Activated CD4-positive, alpha-beta T cell treated with anti-CD3 and anti-CD28 coated beads, Interleukin-2, amount 10 ng/mL, durations not matched to agents 7 days and 5 days (primary cell): ENCODE measurements around the gene WASL. TPM values are rescaled to one million over a fixed set of nuclear protein-coding genes. Genes with fewer than 3 reads are reported as not detected.

Source experiments
- CTCF ChIA-PET: fragments of 350-600 bp; sonication (Branson Sonifier 250); formaldehyde crosslinking; loops from one replicate; lab custom pipeline; 2021; ENCODE audit warnings: antibody characterized with exemption; lab: Charles Lee
- POLR2A ChIA-PET: fragments of 350-600 bp; sonication (Branson Sonifier 250); formaldehyde crosslinking; loops from one replicate; lab custom pipeline; 2021; ENCODE audit warnings: antibody characterized with exemption; lab: Charles Lee
- DNase-seq: peaks from one replicate; pipeline ENCODE4 v3.0.0-alpha.2; 2020
- H3K27ac Mint-ChIP-seq: one replicate; pipeline ENCODE4 v1.8.0; 2021; ENCODE audit warnings: mild to moderate bottlenecking, moderate library complexity, mixed read lengths
- H3K27me3 Mint-ChIP-seq: one replicate; pipeline ENCODE4 v1.8.0; 2021; ENCODE audit warnings: mixed read lengths
- H3K36me3 Mint-ChIP-seq: one replicate; pipeline ENCODE4 v1.8.0; 2021; ENCODE audit warnings: low read depth, mixed read lengths
- H3K4me1 Mint-ChIP-seq: one replicate; pipeline ENCODE4 v1.8.0; 2021; ENCODE audit warnings: mixed read lengths
- H3K4me3 Mint-ChIP-seq: one replicate; pipeline ENCODE4 v1.8.0; 2021; ENCODE audit warnings: mild to moderate bottlenecking, moderate library complexity, mixed read lengths
- H3K9me3 Mint-ChIP-seq: one replicate; pipeline ENCODE4 v1.8.0; 2021; ENCODE audit warnings: mixed read lengths
- total RNA-seq, 2 experiments: library from RNA; stranded (reverse); gene quantifications; one replicate each; pipeline ENCODE4 v1.2.3, GENCODE V29; 2021

Gene WASL
- total RNA-seq, 2 experiments from 2014 or later: 6.2 to 7.7 TPM

GRCh38 chr7:123757095-123757494 lies 8.3 kb upstream of the WASL start:
- peaks cover 9% of the 10 kb centered on the region for H3K4me1 Mint-ChIP-seq
- CTCF ChIA-PET: no interaction called here

GRCh38 chr7:123755338-123755737 lies 6.5 kb upstream of the WASL start:
- DNase-seq: no peak
- Mint-ChIP-seq H3K9me3 (no peaks in the 10 kb centered on the region), H3K4me1 (peaks cover 13% of the 10 kb centered on the region), H3K27me3 (peaks cover 8% of the 10 kb centered on the region), H3K27ac (no peak overlapping the region), H3K4me3 (no peak overlapping the region), H3K36me3 (no peaks in the 10 kb centered on the region)
- CTCF ChIA-PET: interaction anchor here (0.6 kb wide), 1 partner anchor 18 kb away, joined by 3 read pairs; no protein-coding TSS in a partner anchor
- POLR2A ChIA-PET: no interaction called here

More at GRCh38 chr7:123757095-123757494, 8.3 kb upstream of the WASL start:
- no peaks in the 10 kb centered on the region for H3K36me3 Mint-ChIP-seq
- no peak overlapping the region for H3K27ac Mint-ChIP-seq
- no peak for DNase-seq
- POLR2A ChIA-PET: no interaction called here
- H3K9me3 Mint-ChIP-seq: peaks cover 3% of the 10 kb centered on the region
- peaks cover 5% of the 10 kb centered on the region for H3K27me3 Mint-ChIP-seq
- no peak overlapping the region for H3K4me3 Mint-ChIP-seq

- no peak overlapping the region for H3K27ac Mint-ChIP-seq
- POLR2A ChIA-PET: no interaction called here
- CTCF ChIA-PET: no interaction called here
- no peak for DNase-seq
- no peak overlapping the region for H3K4me3 Mint-ChIP-seq
- peaks cover 6% of the 10 kb centered on the region for H3K27me3 Mint-ChIP-seq
- peaks cover 18% of the 10 kb centered on the region for H3K4me1 Mint-ChIP-seq
- no peaks in the 10 kb centered on the region for H3K36me3 Mint-ChIP-seq
- no peaks in the 10 kb centered on the region for H3K9me3 Mint-ChIP-seq
Measured at GRCh38 chr7:123754271-123754871, 5.6 kb upstream of the WASL start.

GRCh38 chr7:123752534-123752933 lies 3.7 kb upstream of the WASL start:
- H3K9me3 Mint-ChIP-seq: no peaks in the 10 kb centered on the region

GRCh38 chr7:123751821-123752220 lies 3.0 kb upstream of the WASL start:
- POLR2A ChIA-PET: no interaction called here
- CTCF ChIA-PET: interaction anchor here (0.6 kb wide), 1 partner anchor 87 kb away, joined by 3 read pairs; no protein-coding TSS in a partner anchor
- no peak for DNase-seq
- Mint-ChIP-seq H3K27me3 (peaks cover 6% of the 10 kb centered on the region), H3K36me3 (peaks cover 6% of the 10 kb centered on the region), H3K4me1 (peaks cover 27% of the 10 kb centered on the region), H3K4me3 (no peak overlapping the region), H3K9me3 (no peaks in the 10 kb centered on the region), H3K27ac (no peak overlapping the region)

More at GRCh38 chr7:123752534-123752933, 3.7 kb upstream of the WASL start:
- no peak overlapping the region for H3K4me3 Mint-ChIP-seq
- CTCF ChIA-PET: no interaction called here
- POLR2A ChIA-PET: no interaction called here
- H3K4me1 Mint-ChIP-seq: peaks cover 22% of the 10 kb centered on the region
- no peak overlapping the region for H3K27ac Mint-ChIP-seq
- DNase-seq: no peak
- peaks cover 6% of the 10 kb centered on the region for H3K27me3 Mint-ChIP-seq
- H3K36me3 Mint-ChIP-seq: peaks cover 4% of the 10 kb centered on the region

GRCh38 chr7:123750389-123751230 lies 1.8 kb upstream of the WASL start:
- CTCF ChIA-PET: interaction anchor here (0.7 to 1.0 kb wide), 3 partner anchors 11 to 115 kb away, joined by 3 to 4 read pairs (median 3); no protein-coding TSS in a partner anchor
- Mint-ChIP-seq H3K4me3 (peak overlapping the region; percentile 25), H3K4me1 (peaks cover 36% of the 10 kb centered on the region), H3K27ac (peak overlapping the region; percentile 41), H3K36me3 (peaks cover 11% of the 10 kb centered on the region), H3K27me3 (peaks cover 6% of the 10 kb centered on the region), H3K9me3 (no peaks in the 10 kb centered on the region)
- no peak for DNase-seq
- POLR2A ChIA-PET: no interaction called here

GRCh38 chr7:123749537-123749857 lies 694 bp upstream of the WASL start:
- peaks cover 15% of the 10 kb centered on the region for H3K36me3 Mint-ChIP-seq
- H3K27ac Mint-ChIP-seq: peak overlapping the region; percentile 93
- peaks cover 6% of the 10 kb centered on the region for H3K27me3 Mint-ChIP-seq
- POLR2A ChIA-PET: interaction anchor here (1.0 kb wide), 1 partner anchor 24 kb away, joined by 3 read pairs; no protein-coding TSS in a partner anchor
- H3K4me1 Mint-ChIP-seq: peaks cover 38% of the 10 kb centered on the region
- H3K4me3 Mint-ChIP-seq: peak overlapping the region; percentile 97
- no peaks in the 10 kb centered on the region for H3K9me3 Mint-ChIP-seq
- peak; percentile 42 for DNase-seq
- CTCF ChIA-PET: interaction anchor here (0.8 to 1.5 kb wide), 8 partner anchors 12 to 192 kb away, joined by 3 to 7 read pairs (median 4); no protein-coding TSS in a partner anchor

- peaks cover 48% of the 10 kb centered on the region for H3K4me1 Mint-ChIP-seq
Measured at GRCh38 chr7:123748171-123748733, 551 bp downstream of the WASL start.

GRCh38 chr7:123747620-123748141 lies 1.1 kb downstream of the WASL start:
- Mint-ChIP-seq H3K4me3 (peak overlapping the region; percentile 97), H3K27me3 (peaks cover 3% of the 10 kb centered on the region), H3K9me3 (no peaks in the 10 kb centered on the region), H3K27ac (peak overlapping the region; percentile 93), H3K4me1 (peaks cover 52% of the 10 kb centered on the region), H3K36me3 (peaks cover 18% of the 10 kb centered on the region)
- CTCF ChIA-PET: no interaction called here
- DNase-seq: peak; percentile 45
- POLR2A ChIA-PET: no interaction called here

More at GRCh38 chr7:123748171-123748733, 551 bp downstream of the WASL start:
- H3K4me3 Mint-ChIP-seq: peak overlapping the region; percentile 97
- H3K27me3 Mint-ChIP-seq: peaks cover 3% of the 10 kb centered on the region
- H3K36me3 Mint-ChIP-seq: peaks cover 15% of the 10 kb centered on the region
- no peaks in the 10 kb centered on the region for H3K9me3 Mint-ChIP-seq
- ChIA-PET POLR2A (interaction anchor here (0.6 to 1.0 kb wide), 2 partner anchors 23 to 111 kb away, joined by 3 read pairs; no protein-coding TSS in a partner anchor), CTCF (interaction anchor here (0.8 to 1.5 kb wide), 7 partner anchors 11 to 66 kb away, joined by 3 to 7 read pairs (median 3); no protein-coding TSS in a partner anchor)
- peak overlapping the region; percentile 93 for H3K27ac Mint-ChIP-seq
- peak; percentile 19 for DNase-seq

GRCh38 chr7:123746931-123747488 lies 1.8 kb downstream of the WASL start:
- ChIA-PET POLR2A (no interaction called here), CTCF (no interaction called here)
- Mint-ChIP-seq H3K4me3 (peak overlapping the region; percentile 97), H3K27ac (peak overlapping the region; percentile 93), H3K4me1 (peaks cover 56% of the 10 kb centered on the region), H3K27me3 (peaks cover 3% of the 10 kb centered on the region), H3K36me3 (peaks cover 18% of the 10 kb centered on the region), H3K9me3 (no peaks in the 10 kb centered on the region)
- no peak for DNase-seq

- Mint-ChIP-seq H3K36me3 (peaks cover 18% of the 10 kb centered on the region), H3K27me3 (no peaks in the 10 kb centered on the region), H3K4me1 (peaks cover 58% of the 10 kb centered on the region), H3K27ac (no peak overlapping the region), H3K9me3 (no peaks in the 10 kb centered on the region), H3K4me3 (peak overlapping the region; percentile 97)
- CTCF ChIA-PET: no interaction called here
- POLR2A ChIA-PET: no interaction called here
- no peak for DNase-seq
Measured at GRCh38 chr7:123746055-123746454, 2.7 kb downstream of the WASL start.

GRCh38 chr7:123745437-123745836 lies 3.4 kb downstream of the WASL start:
- H3K27me3 Mint-ChIP-seq: no peaks in the 10 kb centered on the region
- H3K27ac Mint-ChIP-seq: no peak overlapping the region
- CTCF ChIA-PET: no interaction called here
- no peak for DNase-seq
- H3K9me3 Mint-ChIP-seq: no peaks in the 10 kb centered on the region
- POLR2A ChIA-PET: no interaction called here
- H3K36me3 Mint-ChIP-seq: peaks cover 18% of the 10 kb centered on the region
- H3K4me3 Mint-ChIP-seq: no peak overlapping the region
- H3K4me1 Mint-ChIP-seq: peaks cover 60% of the 10 kb centered on the region
